Neural progenitor cell (in vitro differentiated cells): ENCODE measurements around the gene PANK3. TPM values are rescaled to one million over a fixed set of nuclear protein-coding genes. Genes with fewer than 3 reads are reported as not detected.
A peak's percentile ranks its signal among the peaks of the same experiment; 100 is the strongest.

Experiments
- DNase-seq: peaks from one replicate; pipeline ENCODE4 v3.0.0-alpha.2; 2016; ENCODE audit warnings: low spot score
- H2AFZ ChIP-seq: fragments of 200-600 bp; sonication (generic); replicated peaks from 2 replicates; pipeline ENCODE4 v1.6.1; 2016; ENCODE audit warnings: antibody characterized with exemption
- H3F3A ChIP-seq: fragments of 200-600 bp; sonication (generic); 2 replicates; pipeline ENCODE4 v1.6.1; 2016; ENCODE audit warnings: antibody characterized with exemption, low read depth
- H3K27ac ChIP-seq: fragments of 200-600 bp; sonication (generic); 2 replicates; pipeline ENCODE4 v1.5.1; 2016; ENCODE audit warnings: mild to moderate bottlenecking
- H3K27me3 ChIP-seq: fragments of 200-600 bp; sonication (generic); 2 replicates; pipeline ENCODE4 v1.6.1; 2016; ENCODE audit warnings: mild to moderate bottlenecking, moderate library complexity
- H3K36me3 ChIP-seq: fragments of 200-600 bp; sonication (generic); 2 replicates; pipeline ENCODE4 v1.5.1; 2016
- H3K4me1 ChIP-seq: fragments of 200-600 bp; sonication (generic); 2 replicates; pipeline ENCODE4 v1.6.1; 2016; ENCODE audit warnings: mixed run types
- H3K4me2 ChIP-seq: fragments of 200-600 bp; sonication (generic); 2 replicates; pipeline ENCODE4 v1.6.1; 2016
- H3K4me3 ChIP-seq: fragments of 200-600 bp; sonication (generic); 2 replicates; pipeline ENCODE4 v1.5.1; 2016
- H3K79me2 ChIP-seq: fragments of 200-600 bp; sonication (generic); 2 replicates; pipeline ENCODE4 v1.6.1; 2016; ENCODE audit warnings: low read depth
- H3K9ac ChIP-seq: fragments of 200-600 bp; sonication (generic); 2 replicates; pipeline ENCODE4 v1.6.1; 2016
- H3K9me3 ChIP-seq: fragments of 200-600 bp; sonication (generic); 2 replicates; pipeline ENCODE4 v1.5.1; 2016; ENCODE audit warnings: low read depth
- H4K20me1 ChIP-seq: fragments of 200-600 bp; sonication (generic); 2 replicates; pipeline ENCODE4 v1.6.1; 2016; ENCODE audit warnings: low read depth
- H3K27ac Mint-ChIP-seq: 3 replicates; pipeline ENCODE4 v1.8.0; 2021; ENCODE audit warnings: mixed read lengths
- H3K27me3 Mint-ChIP-seq: 2 replicates; pipeline ENCODE4 v1.8.0; 2022; ENCODE audit warnings: low read depth, mild to moderate bottlenecking, inconsistent platforms, moderate library complexity, mixed read lengths; ENCODE audit not compliant: insufficient read depth
- H3K36me3 Mint-ChIP-seq: 3 replicates; pipeline ENCODE4 v1.8.0; 2021; ENCODE audit warnings: mixed read lengths
- H3K4me1 Mint-ChIP-seq: 3 replicates; pipeline ENCODE4 v1.8.0; 2021; ENCODE audit warnings: mixed read lengths
- H3K4me3 Mint-ChIP-seq: 3 replicates; pipeline ENCODE4 v1.8.0; 2021; ENCODE audit warnings: mild to moderate bottlenecking, moderate library complexity, mixed read lengths
- H3K9me3 Mint-ChIP-seq: 3 replicates; pipeline ENCODE4 v1.8.0; 2020; ENCODE audit warnings: mixed read lengths
- CTCF ChIP-seq: fragments of 200-600 bp; sonication (generic); IDR thresholded peaks from 2 replicates; pipeline ENCODE4 v1.5.1; 2017; ENCODE audit warnings: antibody characterized with exemption, mild to moderate bottlenecking
- EZH2 ChIP-seq: fragments of 200-600 bp; sonication (generic); IDR thresholded peaks from 2 replicates; pipeline ENCODE4 v1.6.1; 2017; ENCODE audit warnings: antibody characterized with exemption, mild to moderate bottlenecking, moderate library complexity
- EZH2phosphoT487 ChIP-seq: fragments of 200-600 bp; sonication (generic); IDR thresholded peaks from 2 replicates; pipeline ENCODE4 v1.6.1; 2017; ENCODE audit warnings: antibody characterized with exemption
- total RNA-seq: library from RNA; depleted of rRNA; stranded (reverse); fragments of >200 nt; gene quantifications from 2 replicates; pipeline ENCODE4 v1.2.3, GENCODE V29; 2015; ENCODE audit warnings: low replicate concordance

Gene PANK3
- total RNA-seq, 1 donor from 2014 or later, result 117 TPM

DNA sequence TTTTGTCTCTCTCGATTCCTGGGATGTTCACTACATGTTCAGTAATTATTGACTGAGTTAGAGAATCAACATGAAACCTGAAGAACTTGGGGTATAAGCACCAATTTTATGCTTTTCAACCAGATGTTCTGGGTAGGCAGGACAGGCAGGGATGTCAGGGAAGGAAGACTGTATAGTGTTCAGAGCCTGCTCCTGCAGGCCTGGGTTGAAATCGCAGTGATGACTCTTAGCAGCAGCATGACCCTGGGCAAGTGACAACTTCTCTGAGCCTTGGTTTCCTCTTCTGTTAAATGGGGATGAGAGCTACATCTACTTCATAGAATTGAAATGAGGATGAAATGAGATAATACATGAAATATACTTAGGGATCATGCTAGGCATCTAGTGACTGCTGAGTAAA lies 29.7 kb upstream of the PANK3 start:
- H3K4me1 Mint-ChIP-seq, result peaks cover 8% of the 10 kb centered on the region

DNA sequence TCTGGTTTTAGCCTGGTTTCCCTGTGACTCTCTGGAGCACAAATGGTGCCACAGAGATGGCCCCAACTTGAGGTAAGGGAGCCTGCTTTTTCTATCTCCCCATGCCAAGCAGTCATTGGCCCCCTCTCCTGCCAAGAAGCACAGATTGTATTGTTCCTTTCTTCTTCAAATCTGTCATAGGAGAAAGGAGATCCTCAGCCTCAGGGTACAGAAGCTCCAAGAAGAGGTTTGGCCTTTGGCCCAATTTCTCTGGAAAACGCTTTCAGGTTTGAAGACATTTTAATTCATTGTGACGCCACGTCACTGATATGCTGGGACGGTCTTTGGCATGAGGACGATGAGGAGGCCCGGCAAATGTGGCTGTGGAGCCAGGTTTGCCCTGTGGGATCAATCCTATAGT lies 29.2 kb upstream of the PANK3 start:
- no peak overlapping the region for H3K27ac Mint-ChIP-seq
- H3K36me3 Mint-ChIP-seq, result no peaks in the 10 kb centered on the region
- H3K9me3 Mint-ChIP-seq, result no peaks in the 10 kb centered on the region
- H3K9ac ChIP-seq, result no peak overlapping the region
- no peaks in the 10 kb centered on the region for H3K79me2 ChIP-seq
- no peak overlapping the region for H3K4me2 ChIP-seq
- no peak overlapping the region for H3K4me3 Mint-ChIP-seq
- peaks cover 8% of the 10 kb centered on the region for H3K4me1 Mint-ChIP-seq
- peak overlapping the region; percentile 2 for H2AFZ ChIP-seq
- H4K20me1 ChIP-seq, result no peaks in the 10 kb centered on the region
- no peaks in the 10 kb centered on the region for H3K27me3 ChIP-seq
- no peaks in the 10 kb centered on the region for H3F3A ChIP-seq
- H3K27me3 Mint-ChIP-seq, result peaks cover 3% of the 10 kb centered on the region
- H3K4me3 ChIP-seq, result no peak overlapping the region
- no peak for DNase-seq
- TF ChIP-seq CTCF (no peak), EZH2phosphoT487 (no peak), EZH2 (no peak)
- H3K9me3 ChIP-seq, result no peaks in the 10 kb centered on the region
- no peaks in the 10 kb centered on the region for H3K36me3 ChIP-seq
- H3K4me1 ChIP-seq, result no peaks in the 10 kb centered on the region
- no peak overlapping the region for H3K27ac ChIP-seq

More for the DNA sequence above, 29.7 kb upstream of the PANK3 start:
- no peak overlapping the region for H3K9ac ChIP-seq
- Mint-ChIP-seq H3K27me3 (peaks cover 3% of the 10 kb centered on the region), H3K9me3 (no peaks in the 10 kb centered on the region), H3K27ac (no peak overlapping the region), H3K36me3 (no peaks in the 10 kb centered on the region), H3K4me3 (no peak overlapping the region)
- no peak overlapping the region for H3K4me3 ChIP-seq
- H3K27me3 ChIP-seq, result no peaks in the 10 kb centered on the region
- H3K4me1 ChIP-seq, result no peaks in the 10 kb centered on the region
- no peaks in the 10 kb centered on the region for H3K9me3 ChIP-seq
- H3F3A ChIP-seq, result no peaks in the 10 kb centered on the region
- peak overlapping the region; percentile 2 for H2AFZ ChIP-seq
- no peak overlapping the region for H3K4me2 ChIP-seq
- H4K20me1 ChIP-seq, result no peaks in the 10 kb centered on the region
- no peak for TF ChIP-seq EZH2phosphoT487
- no peak for TF ChIP-seq CTCF
- TF ChIP-seq EZH2, result no peak
- no peaks in the 10 kb centered on the region for H3K36me3 ChIP-seq
- no peak for DNase-seq
- no peaks in the 10 kb centered on the region for H3K79me2 ChIP-seq
- H3K27ac ChIP-seq, result no peak overlapping the region

DNA sequence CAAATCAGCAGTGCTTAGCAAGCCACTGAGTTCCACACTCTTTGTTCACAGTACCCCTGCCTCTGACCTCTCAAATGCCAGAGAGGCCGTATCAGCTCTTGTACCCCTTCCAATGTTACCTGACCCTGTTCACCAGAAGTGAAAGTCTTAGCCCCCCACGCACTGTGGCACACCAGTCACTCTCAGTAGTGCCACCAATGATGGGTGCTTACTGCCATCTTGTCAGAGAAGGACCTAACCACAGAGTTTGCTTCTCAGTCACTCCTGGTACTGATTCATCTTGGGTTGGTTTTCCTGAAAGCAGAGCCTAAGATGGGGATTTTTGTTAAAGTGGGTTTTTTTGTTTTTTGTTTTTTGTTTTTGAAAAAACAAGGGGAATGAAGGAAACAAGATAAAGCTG lies 28.8 kb upstream of the PANK3 start:
- peaks cover 8% of the 10 kb centered on the region for H3K4me1 Mint-ChIP-seq
- H3K36me3 Mint-ChIP-seq, result no peaks in the 10 kb centered on the region
- H3K27ac ChIP-seq, result no peak overlapping the region
- no peaks in the 10 kb centered on the region for H3K79me2 ChIP-seq
- no peaks in the 10 kb centered on the region for H3K9me3 ChIP-seq
- H3K4me1 ChIP-seq, result no peaks in the 10 kb centered on the region
- no peaks in the 10 kb centered on the region for H3K9me3 Mint-ChIP-seq
- no peaks in the 10 kb centered on the region for H3K36me3 ChIP-seq
- no peak overlapping the region for H3K4me3 ChIP-seq
- H3F3A ChIP-seq, result no peaks in the 10 kb centered on the region
- H3K4me2 ChIP-seq, result no peak overlapping the region
- TF ChIP-seq EZH2phosphoT487 (no peak), EZH2 (no peak), CTCF (no peak)
- H3K4me3 Mint-ChIP-seq, result no peak overlapping the region
- H4K20me1 ChIP-seq, result no peaks in the 10 kb centered on the region
- H3K27ac Mint-ChIP-seq, result no peak overlapping the region
- H3K27me3 Mint-ChIP-seq, result peaks cover 3% of the 10 kb centered on the region
- H3K27me3 ChIP-seq, result no peaks in the 10 kb centered on the region
- no peak overlapping the region for H3K9ac ChIP-seq
- no peak for DNase-seq
- no peak overlapping the region for H2AFZ ChIP-seq

- TF ChIP-seq CTCF, result no peak
- no peak for TF ChIP-seq EZH2phosphoT487
- TF ChIP-seq EZH2, result no peak
- Mint-ChIP-seq H3K36me3 (no peaks in the 10 kb centered on the region), H3K27me3 (peaks cover 3% of the 10 kb centered on the region), H3K9me3 (no peaks in the 10 kb centered on the region), H3K4me3 (no peak overlapping the region), H3K4me1 (peaks cover 5% of the 10 kb centered on the region), H3K27ac (no peak overlapping the region)
- Histone ChIP-seq H3K4me3 (no peak overlapping the region), H3F3A (no peaks in the 10 kb centered on the region), H3K36me3 (no peaks in the 10 kb centered on the region), H3K4me1 (no peaks in the 10 kb centered on the region), H3K27me3 (no peaks in the 10 kb centered on the region), H3K9me3 (no peaks in the 10 kb centered on the region), H3K4me2 (no peak overlapping the region), H3K79me2 (no peaks in the 10 kb centered on the region), H4K20me1 (no peaks in the 10 kb centered on the region), H3K9ac (no peak overlapping the region), H2AFZ (no peak overlapping the region), H3K27ac (no peak overlapping the region)
- no peak for DNase-seq
These were observed 27.4 kb upstream of the PANK3 start for GRCh38 chr5:168606562-168606961.
